AG04450 (cell line): ENCODE results near the gene ZC3H12C. TPM values are rescaled to one million over a fixed set of nuclear protein-coding genes. Genes with fewer than 3 reads are reported as not detected.

Experiments used
- CTCF ChIA-PET: fragments of 300-600, 350-600 bp; formaldehyde crosslinking; extraction: SDS; loops from one replicate; lab custom pipeline; 2022; ENCODE audit warnings: antibody characterized with exemption, inconsistent platforms; lab: Charles Lee
- POLR2A ChIA-PET: fragments of 350-600 bp; formaldehyde crosslinking; extraction: SDS; loops from one replicate; lab custom pipeline; 2021; ENCODE audit warnings: antibody characterized with exemption, inconsistent platforms; lab: Yijun Ruan, JAX
- DNase-seq: peaks from one replicate; pipeline ENCODE4 v3.0.0-alpha.2; 2011; ENCODE audit warnings: low read depth, low spot score
- H3K27ac ChIP-seq: one replicate; pipeline ENCODE4 v1.5.1; 2012; ENCODE audit warnings: low read depth, low read length, control low read depth
- H3K27me3 ChIP-seq: one replicate; pipeline ENCODE4 v1.6.0; 2012; ENCODE audit warnings: low read length; ENCODE audit not compliant: control insufficient read depth, insufficient read depth
- H3K4me3 ChIP-seq: 2 replicates; pipeline ENCODE4 v1.5.1; 2011; ENCODE audit warnings: mild to moderate bottlenecking, low read depth, low read length, control low read depth
- H3K9me3 ChIP-seq: 2 replicates; pipeline ENCODE4 v1.5.1; 2012; ENCODE audit warnings: low read length; ENCODE audit not compliant: control insufficient read depth, insufficient read depth
- CTCF ChIP-seq: IDR thresholded peaks from 2 replicates; pipeline ENCODE4 v1.5.1; 2011; ENCODE audit warnings: low read depth, low read length, control low read depth, inconsistent platforms
- polyA plus RNA-seq: library from polyadenylated mRNA; depleted of rRNA; stranded (reverse); fragments of >200 nt; gene quantifications from 2 replicates; pipeline ENCODE4 v1.2.3, GENCODE V29; 2011; rRNA removed

Gene ZC3H12C
- polyA plus RNA-seq, 1 experiment, result 10.9 TPM

DNA sequence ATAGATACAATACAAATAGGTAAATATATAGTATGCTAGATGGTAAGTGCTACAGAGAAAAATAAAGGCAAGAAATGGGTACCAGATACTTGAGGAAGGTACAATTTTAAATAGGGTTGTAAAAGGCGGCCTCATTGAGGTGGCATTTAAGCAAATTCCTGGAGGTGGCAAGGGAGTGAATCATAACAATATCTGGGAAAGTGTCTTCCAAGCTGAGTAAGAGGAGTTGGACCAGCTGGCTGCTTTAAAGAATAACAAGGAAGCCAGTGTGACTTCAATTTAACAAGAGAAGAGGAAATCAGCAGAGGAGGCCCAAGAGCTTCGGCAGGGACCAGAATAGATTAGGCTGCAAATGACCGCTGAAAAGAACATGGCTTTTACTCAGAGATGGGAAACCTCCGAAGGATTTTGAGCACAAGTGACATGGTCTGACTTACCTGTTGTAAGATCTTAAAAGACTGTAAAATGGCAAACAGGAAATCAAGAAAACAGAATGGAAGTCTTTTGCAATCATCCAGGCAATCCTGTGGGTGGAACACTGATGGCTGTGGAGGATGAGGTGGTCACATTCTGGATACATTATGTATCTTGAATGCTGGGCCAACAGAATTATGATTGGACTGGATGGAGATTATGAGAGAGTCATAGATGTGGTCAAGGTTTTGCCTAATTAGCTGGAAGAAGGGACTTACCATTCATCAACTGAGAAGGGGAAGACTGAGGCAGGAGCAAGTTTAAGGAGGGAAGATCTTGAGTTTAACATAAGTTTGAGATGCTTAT lies 126.0 kb downstream of the ZC3H12C start:
- Histone ChIP-seq H3K4me3 (no peak overlapping the region), H3K9me3 (no peaks in the 10 kb centered on the region), H3K27me3 (no peaks in the 10 kb centered on the region), H3K27ac (no peak overlapping the region)
- TF ChIP-seq CTCF, result no peak
- ChIA-PET CTCF (interaction anchor here (0.6 kb wide), 1 partner anchor 76 kb away, joined by 3 read pairs; no protein-coding TSS in a partner anchor), POLR2A (interaction anchor here (0.7 kb wide), 1 partner anchor 228 kb away, joined by 3 read pairs; no protein-coding TSS in a partner anchor)
- DNase-seq, result no peak

Other genes with a start within 250 kb of the ZC3H12C start
- gene RDX, start 203.2 kb downstream of the ZC3H12C start, polyA plus RNA-seq, result 71.3 and 92.3 TPM in 2 replicates